Measurements from ENCODE around the gene CNOT4.

- TF ChIP-seq CTCF (IDR thresholded peaks at IDR 0.05) = no peak
- no peak for TF ChIP-seq POLR2AphosphoS5 (IDR thresholded peaks at IDR 0.05)
- no peak for TF ChIP-seq POLR2A (IDR thresholded peaks at IDR 0.05)
Observed at GRCh38 chr7:135538376-135538775, 28.5 kb upstream of the CNOT4 start.

Data from breast epithelium (tissue), 3 donors.